Coronary artery (tissue), 2 donors: ENCODE results near the gene CAD.

Experiments used
- DNase-seq: peaks from one replicate; pipeline ENCODE4 v3.0.0-alpha.2; 2017; ENCODE audit warnings: low spot score
- H3K27ac ChIP-seq, 2 donors: fragments of 200-600 bp; sonication (generic); one replicate each; pipeline ENCODE4 v1.5.1; 2016 to 2019
- H3K4me3 ChIP-seq: fragments of 200-600 bp; sonication (generic); 2 replicates; pipeline ENCODE4 v1.5.1; 2016; ENCODE audit warnings: mild to moderate bottlenecking, moderate library complexity
- TF ChIP-seq, protein P1 (sequence below): fragments of 200-600 bp; sonication (generic); IDR thresholded peaks from one replicate; pipeline ENCODE4 v1.5.1; 2019; ENCODE audit warnings: antibody characterized with exemption

The CAD gene

DNA sequence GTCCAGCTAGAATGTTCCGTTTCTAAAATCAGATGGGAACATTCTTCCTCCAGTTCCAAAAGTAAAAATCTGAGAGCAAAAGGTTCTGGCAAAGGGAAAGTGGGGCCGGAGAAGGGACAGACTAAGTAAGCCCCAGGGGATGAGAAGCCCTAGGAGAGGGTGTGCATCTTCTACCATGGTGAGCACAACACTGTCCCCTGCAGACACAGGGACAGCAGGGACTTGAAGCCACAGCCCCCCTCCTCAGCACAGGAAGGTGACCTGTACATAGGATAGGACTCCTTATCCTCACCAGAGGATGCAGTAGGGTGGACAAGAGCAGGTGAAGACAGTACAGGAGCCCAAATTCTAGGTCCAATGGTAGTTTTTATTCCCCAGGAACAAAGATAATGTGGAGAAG lies 17.9 kb upstream of the CAD start:
- no peak overlapping the region for H3K27ac ChIP-seq
- no peak for DNase-seq
- H3K4me3 ChIP-seq: no peak overlapping the region
- TF ChIP-seq, protein P1, sequence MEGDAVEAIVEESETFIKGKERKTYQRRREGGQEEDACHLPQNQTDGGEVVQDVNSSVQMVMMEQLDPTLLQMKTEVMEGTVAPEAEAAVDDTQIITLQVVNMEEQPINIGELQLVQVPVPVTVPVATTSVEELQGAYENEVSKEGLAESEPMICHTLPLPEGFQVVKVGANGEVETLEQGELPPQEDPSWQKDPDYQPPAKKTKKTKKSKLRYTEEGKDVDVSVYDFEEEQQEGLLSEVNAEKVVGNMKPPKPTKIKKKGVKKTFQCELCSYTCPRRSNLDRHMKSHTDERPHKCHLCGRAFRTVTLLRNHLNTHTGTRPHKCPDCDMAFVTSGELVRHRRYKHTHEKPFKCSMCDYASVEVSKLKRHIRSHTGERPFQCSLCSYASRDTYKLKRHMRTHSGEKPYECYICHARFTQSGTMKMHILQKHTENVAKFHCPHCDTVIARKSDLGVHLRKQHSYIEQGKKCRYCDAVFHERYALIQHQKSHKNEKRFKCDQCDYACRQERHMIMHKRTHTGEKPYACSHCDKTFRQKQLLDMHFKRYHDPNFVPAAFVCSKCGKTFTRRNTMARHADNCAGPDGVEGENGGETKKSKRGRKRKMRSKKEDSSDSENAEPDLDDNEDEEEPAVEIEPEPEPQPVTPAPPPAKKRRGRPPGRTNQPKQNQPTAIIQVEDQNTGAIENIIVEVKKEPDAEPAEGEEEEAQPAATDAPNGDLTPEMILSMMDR: no peak

DNA sequence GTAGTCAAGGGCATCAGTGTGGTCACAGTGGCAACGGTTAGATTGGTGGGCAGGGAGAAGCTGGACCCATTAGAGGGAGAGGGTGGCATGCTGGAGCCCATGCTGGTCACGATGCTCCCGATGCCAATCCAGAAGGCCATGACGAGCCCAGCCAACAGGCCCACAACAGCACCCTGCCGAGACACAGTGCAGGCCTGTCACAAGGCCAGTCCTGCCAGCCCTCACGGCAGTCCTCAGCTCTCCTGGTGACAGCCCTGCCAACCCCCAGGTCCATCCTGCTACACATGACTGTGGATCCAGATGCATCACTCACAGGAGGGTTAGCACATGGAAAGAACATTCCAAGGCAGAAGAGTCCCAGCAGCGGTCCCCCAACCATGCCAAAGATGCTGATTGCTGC lies 15.5 kb upstream of the CAD start:
- Histone ChIP-seq H3K4me3 (no peak overlapping the region), H3K27ac (no peak overlapping the region)
- DNase-seq: no peak
- TF ChIP-seq, protein P1: no peak

DNA sequence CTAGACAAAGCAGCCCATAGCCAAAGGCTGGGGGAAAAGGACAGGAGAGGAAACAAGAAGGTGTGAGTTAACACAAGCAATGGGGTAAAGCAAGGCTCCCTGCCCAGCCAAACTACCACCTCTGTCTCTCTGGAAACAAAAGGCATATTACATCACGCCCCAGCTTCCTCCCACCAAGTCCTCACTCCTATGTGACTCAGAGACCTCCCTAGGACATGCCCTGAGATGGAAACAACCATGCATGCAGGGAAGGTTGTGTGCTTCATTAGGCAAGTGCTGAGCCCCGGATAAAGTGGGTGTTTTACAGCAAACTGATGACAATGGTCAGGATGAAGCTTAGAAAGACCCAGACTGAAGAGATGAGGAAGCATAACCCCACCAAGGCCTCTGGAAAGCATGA lies 14.3 kb upstream of the CAD start:
- Histone ChIP-seq H3K27ac (no peak overlapping the region), H3K4me3 (no peak overlapping the region)
- TF ChIP-seq, protein P1: no peak
- DNase-seq: peak; percentile 31

DNA sequence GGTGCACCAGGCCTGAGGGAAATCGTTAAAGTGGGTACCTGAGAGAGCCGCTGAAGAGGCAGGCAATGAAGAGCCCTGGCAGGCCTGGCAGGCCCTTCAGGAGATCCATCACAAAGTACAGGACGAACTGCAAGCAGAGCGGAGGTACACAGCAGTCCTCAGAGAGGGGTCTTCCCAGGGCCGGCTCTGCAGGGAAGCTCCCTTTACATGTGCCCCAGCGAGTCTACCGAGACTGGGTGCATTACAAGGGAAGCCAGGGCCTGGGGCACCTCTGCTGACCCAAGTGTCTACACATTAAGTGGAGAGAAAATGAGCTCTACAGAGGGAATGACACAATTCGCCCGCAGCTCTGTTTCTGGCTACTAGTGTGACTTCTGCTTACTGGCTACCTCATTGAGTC lies 13.4 kb upstream of the CAD start:
- TF ChIP-seq, protein P1: no peak
- peak; percentile 57 for DNase-seq
- Histone ChIP-seq H3K27ac (no peak overlapping the region), H3K4me3 (no peak overlapping the region)

DNA sequence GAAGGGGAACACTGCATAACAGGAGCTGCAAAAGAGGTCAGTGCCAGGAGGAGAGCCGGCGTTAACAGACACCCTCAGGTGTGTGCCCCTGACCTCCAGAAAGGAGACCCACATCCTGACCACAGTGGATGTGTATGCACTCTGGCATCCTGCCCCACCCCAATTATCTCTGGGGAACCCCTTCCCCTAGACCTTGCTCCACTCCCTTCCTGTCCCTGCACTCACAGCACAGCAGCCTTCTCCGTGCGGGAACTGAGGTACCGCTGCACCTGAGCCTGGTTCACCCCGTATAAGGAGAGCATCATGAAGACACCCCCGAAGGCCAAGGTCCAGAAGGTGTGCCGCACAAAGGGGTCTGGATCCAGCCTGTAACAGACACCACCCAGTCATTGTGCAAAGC lies 12.6 kb upstream of the CAD start:
- no peak for DNase-seq
- TF ChIP-seq, protein P1: no peak
- Histone ChIP-seq H3K4me3 (no peak overlapping the region), H3K27ac (no peak overlapping the region)

DNA sequence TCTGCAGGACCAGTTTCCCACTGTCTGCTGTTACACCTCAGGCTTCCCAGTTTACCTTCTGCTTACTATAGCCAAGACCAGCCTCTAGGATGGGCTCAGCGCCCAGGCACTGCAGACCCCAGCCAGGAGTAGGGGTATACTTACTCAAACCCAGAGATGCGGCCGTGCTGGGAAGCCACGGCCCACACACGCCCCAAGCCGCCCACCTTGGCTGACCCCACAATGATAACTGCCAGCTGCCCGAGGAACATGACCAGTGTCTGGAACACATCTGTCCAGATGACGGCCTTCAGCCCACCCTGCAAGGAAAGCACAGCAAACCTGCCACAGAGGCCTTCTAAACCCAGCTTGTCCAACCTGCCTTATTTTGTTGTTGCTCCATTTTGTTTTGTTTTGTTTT lies 12.0 kb upstream of the CAD start:
- no peak overlapping the region for H3K4me3 ChIP-seq
- DNase-seq: no peak
- TF ChIP-seq, protein P1: no peak
- H3K27ac ChIP-seq: no peak overlapping the region

DNA sequence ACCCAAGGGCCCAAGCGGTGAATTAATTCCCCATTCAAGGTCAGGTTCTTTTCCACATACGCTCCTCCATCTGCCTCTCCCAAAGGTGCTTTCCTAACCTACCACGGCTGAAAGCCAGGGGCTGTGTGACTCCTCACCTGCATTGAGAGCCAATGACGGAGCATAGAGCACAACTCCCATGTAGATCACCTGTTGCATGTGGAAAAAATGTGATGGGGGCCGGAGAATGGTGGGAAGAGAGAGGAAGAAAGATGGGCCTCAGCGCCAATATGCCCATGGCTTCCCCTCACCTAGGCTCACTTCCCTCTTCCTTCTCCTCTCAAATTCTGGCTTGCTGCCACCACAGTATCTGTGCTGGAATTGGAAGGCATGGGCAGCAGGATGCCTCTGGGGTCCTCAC lies 10.8 kb upstream of the CAD start:
- no peak for DNase-seq
- TF ChIP-seq, protein P1: no peak
- no peak overlapping the region for H3K4me3 ChIP-seq
- H3K27ac ChIP-seq: no peak overlapping the region
